Heart right ventricle (tissue), 16 donors: Measurements from ENCODE around the gene HSPA4. TPM values are rescaled to one million over a fixed set of nuclear protein-coding genes. Genes with fewer than 3 reads are reported as not detected.

ENCODE experiments used
- ATAC-seq, 8 donors: fragments of 200-7000 bp; cut with Tn5 transposase; one replicate each; pipeline ENCODE4 v1.9.1; 2020; ENCODE audit warnings: mild to moderate bottlenecking in 8 of 8, moderate library complexity in 8 of 8, moderate number of reproducible peaks in 1 of 8
- DNase-seq, 2 donors: peaks; one replicate each; pipeline ENCODE4 v3.0.0-alpha.2; 2020
- H3K27ac ChIP-seq, 10 donors: fragments of 200-600 bp; sonication (generic) in 2 of 10; one replicate each; pipeline versions ENCODE4 v1.5.0 to v1.8.0; 2020 to 2022; ENCODE audit warnings: mild to moderate bottlenecking in 3 of 10
- H3K27me3 ChIP-seq, 7 donors: fragments of 200-600 bp; one replicate each; pipeline ENCODE4 v1.8.0; 2021 to 2022; ENCODE audit warnings: mild to moderate bottlenecking in 2 of 7
- H3K36me3 ChIP-seq, 9 donors: fragments of 200-600 bp; sonication (generic) in 1 of 9; one replicate each; pipeline versions ENCODE4 v1.5.0 to v1.8.0; 2020 to 2022; ENCODE audit warnings: mild to moderate bottlenecking in 2 of 9
- H3K4me1 ChIP-seq, 9 donors: fragments of 200-600 bp; sonication (generic) in 1 of 9; one replicate each; pipeline versions ENCODE4 v1.5.0 to v1.8.0; 2020 to 2022; ENCODE audit warnings: mild to moderate bottlenecking in 4 of 9
- H3K4me3 ChIP-seq, 10 donors: fragments of 200-600 bp; sonication (generic) in 2 of 10; one replicate each; pipeline versions ENCODE4 v1.5.0 to v1.8.0; 2020 to 2022; ENCODE audit warnings: mild to moderate bottlenecking in 7 of 10, moderate library complexity in 2 of 10
- H3K9me3 ChIP-seq, 11 donors: fragments of 200-600 bp in 10 of 11; sonication (generic) in 2 of 11; one replicate each; pipeline versions ENCODE4 v1.5.0 to v1.8.0; 2013 to 2022; ENCODE audit warnings: mild to moderate bottlenecking in 2 of 11, control low read depth in 1 of 11, moderate library complexity in 1 of 11
- CTCF ChIP-seq, 9 donors: fragments of 200-600 bp; sonication (generic) in 2 of 9; IDR thresholded peaks; one replicate each; pipeline versions ENCODE4 v1.5.0 to v1.8.0; 2021 to 2022; ENCODE audit warnings: antibody characterized with exemption in 9 of 9, mild to moderate bottlenecking in 5 of 9, moderate library complexity in 1 of 9
- WGBS, 2 donors: extraction: QIAGEN DNeasy Blood & Tissue Kit; methylation state at CpG; one replicate each; pipeline ENCODE4 v1.1.7; 2013; ENCODE audit warnings: inconsistent platforms in 1 of 2; 5-methylcytosine and 5-hydroxymethylcytosine counted together
- intact Hi-C, 10 donors: fragments of 100-400 bp; cut with DNase I; formaldehyde crosslinking; loops; one replicate each; pipeline versions ENCODE4 v1.11.1 to v1.14.2; 2022
- polyA plus RNA-seq, 2 donors: library from polyadenylated mRNA; stranded (reverse); fragments of 200-250 nt; gene quantifications; one replicate each; pipeline ENCODE4 v1.2.3, GENCODE V29; 2013
- total RNA-seq, 10 donors: library from RNA; stranded (reverse); fragmentation: NEBNext Ultra II Directional in 3 of 10; extraction: Animal tissue kit (Norgen Biotek cat#: 25700) in 3 of 10; gene quantifications; one replicate each; pipeline versions ENCODE4 v1.2.1 to v1.2.4, GENCODE V29; 2021 to 2023
- donor health status: Arrhythmogenic right ventricular cardiomyopathy.
- donor health status: ischemic (EF 13 %, LVEDD 7.1; RV severe dilation, severe dysfunction).
- donor health status: healthy with polysubstance abuse.
- donor health status: DM: no; HTN: yes; CAD: no.
- donor health status: DM: no; HTN: no; CAD: no.
- donor health status: ischemic (EF 25% LVEDD 6.9; RV normal size, moderate dysfunction).
- donor health status: ischemic (EF 25% LVEDD 5.7; RV mildly dilated, moderate dysfunction).
- donor health status: healthy.
- donor health status: DM: yes; HTN: yes; CAD: no.
- donor health status: Ischemic cardiomyopathy.
- donor health status: ischemic (EF 35%, LVEDD 5.7; RV mildly dilated, moderate dysfunction).
- donor health status: nonischemic (EF 11% LVEDD 7.7; RV severe dilation, severe dysfunction).
- donor health status: DM: yes; HTN: yes; CAD: no.
- donor health status: PGD.
- donor health status: ischemic (EF 29% LVEDD 5.4; RV normal size, mild dysfunction).
- donor health status: nonischemic (EF 23%, LVEDD 6.1; RV moderate dilation, normal function).

HSPA4 gene
- total and polyA plus RNA-seq, 12 donors = 44.9 to 179 (median 111) TPM

GRCh38 chr5:133110709-133111108, 58.9 kb downstream of the HSPA4 start:
- Histone ChIP-seq H3K4me1 (peaks cover 0 to 9% (median under 1%) of the 10 kb centered on the region in 9 donors), H3K36me3 (peaks cover 0 to 2% (median 0%) of the 10 kb centered on the region in 9 donors), H3K9me3 (no peaks in the 10 kb centered on the region), H3K4me3 (no peak overlapping the region), H3K27me3 (peaks cover 0 to 11% (median 0%) of the 10 kb centered on the region in 7 donors), H3K27ac (no peak overlapping the region)
- ATAC-seq = no peak
- intact Hi-C loops = loop anchor here in 9 of 10 donors (2.0 to 10.0 kb wide), 13 partner anchors 134 to 834 kb away; partner anchors contain the start of gene FSTL4 (in 1 of the 9)
- DNase-seq = no peak
- WGBS, 2 donors = 73% methylated on average over 6 of the region's 6 CpGs
- TF ChIP-seq CTCF (IDR thresholded peaks at IDR 0.05) = no peak

GRCh38 chr5:133111299-133111698, 59.5 kb downstream of the HSPA4 start:
- Histone ChIP-seq H3K27me3 (peaks cover 0 to 11% (median 0%) of the 10 kb centered on the region in 7 donors), H3K27ac (no peak overlapping the region), H3K36me3 (no peaks in the 10 kb centered on the region), H3K4me3 (no peak overlapping the region), H3K4me1 (peaks cover 0 to 9% (median 0%) of the 10 kb centered on the region in 9 donors), H3K9me3 (no peaks in the 10 kb centered on the region)
- DNase-seq = peak; percentile 79 to 85
- peak; percentile 73 to 97 (median 90) for TF ChIP-seq CTCF (IDR thresholded peaks at IDR 0.05)
- intact Hi-C loops = loop anchor here in 9 of 10 donors (2.0 to 10.0 kb wide), 13 partner anchors 134 to 834 kb away; partner anchors contain the start of gene FSTL4 (in 1 of the 9)
- 1% methylated on average over 9 of the region's 9 CpGs for WGBS, 2 donors
- ATAC-seq = peak; percentile 48 to 84 (median 79)

GRCh38 chr5:133112026-133112660, 60.3 kb downstream of the HSPA4 start:
- no peak for ATAC-seq
- whole genome bisulfite sequencing, 2 donors = 86 to 87% methylated on average over 13 of the region's 13 CpGs
- intact Hi-C loops = loop anchor here in 8 of 10 donors (2.0 to 10.0 kb wide), 10 partner anchors 133 to 833 kb away; partner anchors contain the start of gene FSTL4 (in 1 of the 8)

More at GRCh38 chr5:133112026-133112660, 60.3 kb downstream of the HSPA4 start:
- TF ChIP-seq CTCF (IDR thresholded peaks at IDR 0.05) = no peak
- H3K27me3 ChIP-seq = peaks cover 0 to 11% (median 0%) of the 10 kb centered on the region in 7 donors
- H3K4me1 ChIP-seq = peaks cover 0 to 9% (median 0%) of the 10 kb centered on the region in 9 donors
- no peaks in the 10 kb centered on the region for H3K9me3 ChIP-seq
- H3K4me3 ChIP-seq = no peak overlapping the region
- H3K36me3 ChIP-seq = no peaks in the 10 kb centered on the region
- H3K27ac ChIP-seq = no peak overlapping the region
- no peak for DNase-seq
